Measurements from ENCODE around the gene LCK. TPM values are rescaled to one million over a fixed set of nuclear protein-coding genes. Genes with fewer than 3 reads are reported as not detected.

Gene LCK
- not detected for polyA plus RNA-seq (2013, experiment 1 of 2)
- polyA plus RNA-seq (2013, experiment 2 of 2) = not detected

- peaks cover 14% of the 10 kb centered on the region for H3K4me1 ChIP-seq (ENCODE audit: control insufficient read depth, insufficient read depth, low read length, poor library complexity, severe bottlenecking)
- H3K36me3 ChIP-seq (ENCODE audit: control insufficient read depth, insufficient read depth, low read length) = no peaks in the 10 kb centered on the region
- no peak within 1 kb of the TSS for H3K27ac ChIP-seq (ENCODE audit: low read depth, low read length, severe bottlenecking)
- WGBS, 2 experiments (ENCODE audit: insufficient coverage in 2 of 2) = 91 to 93% methylated on average over 19 to 23 of the region's 25 CpGs
- H3K4me3 ChIP-seq (ENCODE audit: extremely low read depth, insufficient read depth, low read length, poor library complexity, severe bottlenecking) = no peak within 1 kb of the TSS
- no peaks in the 10 kb centered on the region for H3K9me3 ChIP-seq (ENCODE audit: control insufficient read depth, low read length)
Observed at GRCh38 chr1:32250893-32251716, at the start of gene LCK. Gene LCK, plus strand, starts transcription at chr1:32251265. Its CDS starts 23,065 bp downstream, at chr1:32274330.

- peaks cover 11% of the 10 kb centered on the region for H3K36me3 ChIP-seq (ENCODE audit: control insufficient read depth, insufficient read depth, low read length)
- H3K4me3 ChIP-seq (ENCODE audit: extremely low read depth, insufficient read depth, low read length, poor library complexity, severe bottlenecking) = peak overlapping the region; percentile 68
- no peaks in the 10 kb centered on the region for H3K9me3 ChIP-seq (ENCODE audit: control insufficient read depth, low read length)
- H3K27ac ChIP-seq (ENCODE audit: low read depth, low read length, severe bottlenecking) = peak overlapping the region; percentile 13
- H3K4me1 ChIP-seq (ENCODE audit: control insufficient read depth, insufficient read depth, low read length, poor library complexity, severe bottlenecking) = peaks cover under 1% of the 10 kb centered on the region
- 75 to 78% methylated on average over 12 to 18 of the region's 26 CpGs for WGBS, 2 experiments (ENCODE audit: insufficient coverage in 2 of 2)
Observed at GRCh38 chr1:32204943-32205361, 46.1 kb upstream of the LCK start.

GRCh38 chr1:32205401-32206370, 45.4 kb upstream of the LCK start, which contains the start of gene IQCC:
Gene IQCC, plus strand, starts transcription at chr1:32205671. Its CDS starts 11 bp downstream, at chr1:32205682.
- Histone ChIP-seq H3K36me3 (ENCODE audit: control insufficient read depth, insufficient read depth, low read length) (peaks cover 11% of the 10 kb centered on the region), H3K9me3 (ENCODE audit: control insufficient read depth, low read length) (no peaks in the 10 kb centered on the region), H3K4me1 (ENCODE audit: control insufficient read depth, insufficient read depth, low read length, poor library complexity, severe bottlenecking) (no peaks in the 10 kb centered on the region), H3K27ac (ENCODE audit: low read depth, low read length, severe bottlenecking) (peak within 1 kb of the TSS; percentile 23), H3K4me3 (ENCODE audit: extremely low read depth, insufficient read depth, low read length, poor library complexity, severe bottlenecking) (peak within 1 kb of the TSS; percentile 68)
- 0 to 9% methylated on average over 54 to 67 of the region's 77 CpGs for WGBS, 2 experiments (ENCODE audit: insufficient coverage in 2 of 2)

GRCh38 chr1:32208469-32208868, 42.6 kb upstream of the LCK start:
- Histone ChIP-seq H3K4me3 (ENCODE audit: extremely low read depth, insufficient read depth, low read length, poor library complexity, severe bottlenecking) (no peak overlapping the region), H3K36me3 (ENCODE audit: control insufficient read depth, insufficient read depth, low read length) (peaks cover 14% of the 10 kb centered on the region), H3K4me1 (ENCODE audit: control insufficient read depth, insufficient read depth, low read length, poor library complexity, severe bottlenecking) (no peaks in the 10 kb centered on the region), H3K27ac (ENCODE audit: low read depth, low read length, severe bottlenecking) (no peak overlapping the region), H3K9me3 (ENCODE audit: control insufficient read depth, low read length) (no peaks in the 10 kb centered on the region)
- 95 to 99% methylated on average over 5 to 6 of the region's 6 CpGs for WGBS, 2 experiments (ENCODE audit: insufficient coverage in 2 of 2)

GRCh38 chr1:32208891-32209328, 42.2 kb upstream of the LCK start, which contains the start of gene DCDC2B:
Gene DCDC2B, plus strand, starts transcription at chr1:32209089. Its CDS starts 5 bp downstream, at chr1:32209094.
- H3K9me3 ChIP-seq (ENCODE audit: control insufficient read depth, low read length) = no peaks in the 10 kb centered on the region
- H3K36me3 ChIP-seq (ENCODE audit: control insufficient read depth, insufficient read depth, low read length) = peaks cover 17% of the 10 kb centered on the region
- no peak within 1 kb of the TSS for H3K27ac ChIP-seq (ENCODE audit: low read depth, low read length, severe bottlenecking)
- 90 to 98% methylated on average over 4 to 5 of the region's 5 CpGs for WGBS, 2 experiments (ENCODE audit: insufficient coverage in 2 of 2)
- H3K4me1 ChIP-seq (ENCODE audit: control insufficient read depth, insufficient read depth, low read length, poor library complexity, severe bottlenecking) = no peaks in the 10 kb centered on the region
- H3K4me3 ChIP-seq (ENCODE audit: extremely low read depth, insufficient read depth, low read length, poor library complexity, severe bottlenecking) = no peak within 1 kb of the TSS

- 78 to 83% methylated on average over 6 of the region's 10 CpGs for WGBS, 2 experiments (ENCODE audit: insufficient coverage in 2 of 2)
- Histone ChIP-seq H3K4me3 (ENCODE audit: extremely low read depth, insufficient read depth, low read length, poor library complexity, severe bottlenecking) (no peak overlapping the region), H3K9me3 (ENCODE audit: control insufficient read depth, low read length) (no peaks in the 10 kb centered on the region), H3K27ac (ENCODE audit: low read depth, low read length, severe bottlenecking) (no peak overlapping the region), H3K4me1 (ENCODE audit: control insufficient read depth, insufficient read depth, low read length, poor library complexity, severe bottlenecking) (peaks cover 4% of the 10 kb centered on the region), H3K36me3 (ENCODE audit: control insufficient read depth, insufficient read depth, low read length) (peaks cover 55% of the 10 kb centered on the region)
Observed at GRCh38 chr1:32215629-32216480, 35.2 kb upstream of the LCK start.

GRCh38 chr1:32216566-32216965, 34.5 kb upstream of the LCK start:
- Histone ChIP-seq H3K4me1 (ENCODE audit: control insufficient read depth, insufficient read depth, low read length, poor library complexity, severe bottlenecking) (peaks cover 7% of the 10 kb centered on the region), H3K36me3 (ENCODE audit: control insufficient read depth, insufficient read depth, low read length) (peaks cover 55% of the 10 kb centered on the region), H3K27ac (ENCODE audit: low read depth, low read length, severe bottlenecking) (no peak overlapping the region), H3K4me3 (ENCODE audit: extremely low read depth, insufficient read depth, low read length, poor library complexity, severe bottlenecking) (no peak overlapping the region), H3K9me3 (ENCODE audit: control insufficient read depth, low read length) (no peaks in the 10 kb centered on the region)
- WGBS, 2 experiments (ENCODE audit: insufficient coverage in 2 of 2) = 94 to 96% methylated on average over 3 to 4 of the region's 5 CpGs

DNA sequence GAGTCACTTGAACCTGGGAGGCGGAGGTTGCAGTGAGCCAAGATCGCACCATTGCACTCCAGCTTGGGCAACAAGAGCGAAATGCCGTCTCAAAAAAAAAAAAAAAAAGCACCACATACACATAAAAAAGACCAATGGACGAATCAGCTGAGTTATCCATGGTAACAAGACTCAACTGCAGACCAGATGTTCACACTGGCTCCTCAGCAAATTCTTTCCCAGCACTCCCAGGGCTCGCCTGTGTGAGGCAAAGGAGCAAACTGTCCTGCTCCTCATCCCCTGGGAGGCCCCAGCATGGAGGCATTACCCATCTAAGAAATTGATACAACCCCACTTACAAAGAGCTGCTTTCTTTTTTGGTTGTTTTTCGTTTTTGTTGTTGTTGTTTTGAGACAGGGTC, 32.0 kb upstream of the LCK start:
- Histone ChIP-seq H3K4me1 (ENCODE audit: control insufficient read depth, insufficient read depth, low read length, poor library complexity, severe bottlenecking) (peaks cover 14% of the 10 kb centered on the region), H3K36me3 (ENCODE audit: control insufficient read depth, insufficient read depth, low read length) (peaks cover 54% of the 10 kb centered on the region), H3K9me3 (ENCODE audit: control insufficient read depth, low read length) (no peaks in the 10 kb centered on the region), H3K27ac (ENCODE audit: low read depth, low read length, severe bottlenecking) (no peak overlapping the region), H3K4me3 (ENCODE audit: extremely low read depth, insufficient read depth, low read length, poor library complexity, severe bottlenecking) (no peak overlapping the region)
- 93 to 95% methylated on average over 3 to 5 of the region's 7 CpGs for WGBS, 2 experiments (ENCODE audit: insufficient coverage in 2 of 2)

GRCh38 chr1:32220746-32221580, 30.1 kb upstream of the LCK start:
- no peak overlapping the region for H3K27ac ChIP-seq (ENCODE audit: low read depth, low read length, severe bottlenecking)
- H3K36me3 ChIP-seq (ENCODE audit: control insufficient read depth, insufficient read depth, low read length) = peaks cover 57% of the 10 kb centered on the region
- no peaks in the 10 kb centered on the region for H3K9me3 ChIP-seq (ENCODE audit: control insufficient read depth, low read length)
- peak overlapping the region; percentile 96 for H3K4me3 ChIP-seq (ENCODE audit: extremely low read depth, insufficient read depth, low read length, poor library complexity, severe bottlenecking)
- H3K4me1 ChIP-seq (ENCODE audit: control insufficient read depth, insufficient read depth, low read length, poor library complexity, severe bottlenecking) = peaks cover 14% of the 10 kb centered on the region
- WGBS, 2 experiments (ENCODE audit: insufficient coverage in 2 of 2) = 93 to 100% methylated on average over 2 of the region's 4 CpGs
